Epithelial cell of prostate (primary cell): ENCODE data around the gene HAGH.

ENCODE experiments used
- DNase-seq: peaks from one replicate; pipeline ENCODE4 v3.0.0-alpha.2; 2011; ENCODE audit warnings: low read depth, low spot score
- H3K27ac ChIP-seq: fragments of 450-650 bp; 2 replicates; pipeline ENCODE4 v1.5.1; 2017; ENCODE audit warnings: mild to moderate bottlenecking

HAGH gene

DNA sequence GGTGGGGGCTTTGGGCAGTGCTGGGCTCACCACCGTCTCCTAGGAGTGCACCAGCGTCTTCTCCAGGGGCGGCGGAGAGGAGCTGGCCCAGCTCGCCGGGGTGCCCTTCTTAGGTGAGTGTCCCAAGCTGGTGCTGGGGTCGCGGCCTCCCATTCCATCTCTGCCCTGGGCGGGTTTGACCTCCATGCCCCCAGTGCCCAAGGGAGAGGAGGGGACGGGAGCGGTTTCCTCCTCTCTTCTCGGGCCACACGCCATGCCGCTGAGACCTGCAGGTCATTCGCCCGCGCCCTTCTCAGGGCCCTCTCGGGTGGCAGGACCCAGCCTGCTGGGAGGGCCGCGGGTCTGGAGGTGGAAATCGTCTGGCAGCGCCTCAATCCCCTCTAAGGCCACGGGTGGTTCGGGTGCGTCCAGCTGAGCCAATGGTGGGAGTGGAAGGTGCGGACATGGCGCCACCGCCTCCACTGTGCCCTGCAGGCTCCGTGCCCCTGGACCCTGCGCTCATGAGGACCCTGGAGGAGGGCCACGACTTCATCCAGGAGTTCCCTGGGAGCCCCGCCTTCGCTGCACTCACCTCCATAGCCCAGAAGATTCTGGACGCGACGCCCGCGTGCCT is 38.4 kb downstream of the HAGH start:
- DNase-seq: no peak
- no peak overlapping the region for H3K27ac ChIP-seq

DNA sequence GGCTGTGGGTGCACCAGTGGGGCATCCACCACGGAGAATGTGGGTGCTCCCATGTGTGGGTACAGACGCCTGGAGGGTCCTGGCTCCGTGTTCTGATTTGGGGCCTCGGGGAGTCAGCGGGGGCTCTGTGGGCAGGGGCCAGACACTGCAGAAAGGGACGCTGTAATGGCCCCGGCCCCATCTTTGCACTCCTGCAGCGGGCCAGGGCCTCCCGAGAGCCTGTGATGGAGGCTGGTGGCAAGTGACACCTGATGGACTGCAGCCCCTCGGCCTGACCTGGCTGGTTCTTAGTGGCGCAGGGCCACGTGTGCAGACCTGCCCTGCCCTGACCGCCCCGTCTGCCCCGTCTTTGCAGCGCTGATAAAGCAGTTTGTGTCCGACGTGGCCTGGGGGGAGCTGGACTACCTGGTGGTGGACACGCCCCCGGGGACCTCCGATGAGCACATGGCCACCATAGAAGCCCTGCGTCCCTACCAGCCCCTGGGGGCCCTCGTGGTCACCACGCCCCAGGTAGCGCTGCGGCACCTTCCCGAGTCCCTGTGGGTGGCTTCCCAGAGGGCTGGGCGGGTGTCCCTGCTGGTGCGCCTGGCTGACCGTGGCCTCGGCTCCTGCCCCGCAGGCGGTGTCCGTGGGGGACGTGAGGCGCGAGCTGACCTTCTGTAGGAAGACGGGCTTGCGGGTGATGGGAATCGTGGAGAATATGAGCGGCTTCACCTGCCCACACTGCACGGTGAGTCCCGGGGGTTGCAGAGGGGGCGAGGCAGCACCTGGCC is 39.1 kb downstream of the HAGH start:
- no peak for DNase-seq

DNA sequence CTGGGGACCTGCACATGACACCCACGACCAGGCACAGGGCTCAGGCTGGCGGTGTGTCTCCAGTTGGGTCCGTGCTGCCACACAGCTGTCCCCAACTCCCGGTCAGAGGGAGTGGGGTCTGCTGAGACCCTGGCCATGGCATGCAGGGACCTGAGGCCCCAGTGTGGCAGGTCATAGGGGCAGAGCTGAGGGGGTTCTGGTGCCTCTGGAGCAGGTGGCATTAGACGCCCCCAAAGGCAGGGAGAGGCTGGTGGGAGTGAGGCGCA is 39.6 kb downstream of the HAGH start:
- DNase-seq: no peak

More for the DNA sequence above, 39.1 kb downstream of the HAGH start:
- H3K27ac ChIP-seq: no peak overlapping the region

DNA sequence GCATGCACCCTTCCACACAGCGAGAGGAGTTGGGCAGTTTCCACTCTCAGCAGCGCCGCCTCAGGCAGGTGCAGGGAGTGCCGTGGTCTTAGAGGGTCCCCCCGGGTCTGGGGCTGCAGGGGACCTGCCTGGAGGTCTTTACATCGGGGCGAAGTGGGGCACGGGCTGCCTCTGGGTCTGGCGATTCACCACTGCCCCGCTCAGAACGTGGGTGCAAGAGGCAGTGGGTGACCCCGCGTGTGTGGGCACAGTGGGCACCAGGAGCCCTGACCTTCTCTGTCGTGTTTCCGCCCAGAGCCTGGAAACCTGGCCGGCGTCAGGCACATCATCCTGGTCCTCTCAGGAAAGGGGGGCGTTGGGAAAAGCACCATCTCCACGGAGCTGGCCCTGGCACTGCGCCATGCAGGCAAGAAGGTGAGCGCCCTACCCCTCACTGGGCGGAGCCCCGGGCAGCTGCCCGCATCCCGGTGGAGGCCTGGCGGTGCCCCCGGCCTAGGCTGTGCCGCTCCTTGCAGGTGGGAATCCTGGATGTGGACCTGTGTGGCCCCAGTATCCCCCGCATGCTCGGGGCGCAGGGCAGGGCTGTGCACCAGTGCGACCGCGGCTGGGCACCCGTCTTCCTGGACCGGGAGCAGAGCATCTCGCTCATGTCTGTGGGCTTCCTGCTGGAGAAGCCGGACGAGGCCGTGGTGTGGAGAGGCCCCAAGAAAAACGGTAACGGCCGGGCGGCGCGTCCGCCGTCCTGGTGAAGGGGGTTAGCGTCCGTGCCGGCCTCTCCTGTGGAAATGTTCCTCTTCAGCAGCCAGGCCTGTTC is 40.2 kb downstream of the HAGH start:
- H3K27ac ChIP-seq: no peak overlapping the region
- DNase-seq: no peak

More for the DNA sequence above, 39.6 kb downstream of the HAGH start:
- no peak overlapping the region for H3K27ac ChIP-seq

DNA sequence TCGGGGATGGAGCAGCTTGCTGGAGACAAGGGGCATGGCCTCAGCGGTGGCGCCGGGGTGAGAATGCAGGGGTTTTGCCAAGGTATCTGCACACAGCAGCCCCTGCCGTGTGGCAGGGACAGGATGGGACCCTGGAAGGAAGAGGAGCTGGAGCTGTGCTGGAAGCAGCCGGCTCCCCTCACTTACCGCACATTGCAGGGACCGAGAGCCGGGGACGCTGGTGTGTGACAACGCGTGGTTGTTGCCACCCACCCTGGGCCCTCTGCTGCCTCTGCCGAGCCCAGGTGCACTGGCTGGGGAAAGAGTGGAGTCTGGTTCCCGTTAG is 40.8 kb downstream of the HAGH start:
- H3K27ac ChIP-seq: no peak overlapping the region
- DNase-seq: no peak

DNA sequence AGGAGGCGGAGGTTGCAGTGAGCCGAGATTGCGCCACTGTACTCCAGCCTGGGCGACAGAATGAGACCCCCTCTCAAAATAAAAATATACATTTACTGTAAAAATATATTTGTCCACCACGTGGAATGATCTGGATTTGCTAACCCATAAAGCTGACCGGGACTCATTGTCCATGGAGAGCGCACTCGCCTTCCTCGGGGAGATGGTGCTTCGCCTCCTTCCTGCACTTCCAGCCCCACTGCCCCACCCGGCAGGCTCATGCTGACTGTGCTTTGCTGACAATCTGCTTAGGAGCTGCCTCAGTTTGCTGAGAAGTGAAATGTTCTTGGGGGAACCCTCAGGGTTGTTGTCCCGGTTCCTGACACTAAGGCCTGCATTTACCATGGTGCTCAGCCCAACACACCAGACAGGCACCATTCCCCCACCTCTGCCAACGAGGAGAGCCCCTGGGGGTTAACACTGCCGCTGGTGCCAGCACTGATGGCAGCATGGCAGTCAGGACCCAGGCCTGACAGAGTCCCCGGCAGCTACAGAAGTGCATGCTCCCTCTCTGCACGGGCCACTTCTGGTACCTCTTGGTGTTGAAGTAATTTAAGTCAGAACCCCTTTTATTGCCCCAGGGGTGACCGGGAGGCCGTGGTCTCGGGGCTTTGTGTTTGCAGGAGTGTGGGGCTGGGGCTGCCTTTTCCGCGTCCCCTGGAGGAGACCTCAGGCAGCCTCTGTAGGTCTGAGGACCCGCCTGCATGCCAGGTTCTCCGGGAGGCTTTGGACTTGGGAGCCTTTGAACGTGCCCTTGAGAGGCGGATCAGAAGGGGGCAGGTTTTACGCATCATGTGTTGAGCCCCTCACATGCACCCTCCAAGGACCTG is 41.4 kb downstream of the HAGH start:
- H3K27ac ChIP-seq: peak overlapping the region; percentile 10
- no peak for DNase-seq

DNA sequence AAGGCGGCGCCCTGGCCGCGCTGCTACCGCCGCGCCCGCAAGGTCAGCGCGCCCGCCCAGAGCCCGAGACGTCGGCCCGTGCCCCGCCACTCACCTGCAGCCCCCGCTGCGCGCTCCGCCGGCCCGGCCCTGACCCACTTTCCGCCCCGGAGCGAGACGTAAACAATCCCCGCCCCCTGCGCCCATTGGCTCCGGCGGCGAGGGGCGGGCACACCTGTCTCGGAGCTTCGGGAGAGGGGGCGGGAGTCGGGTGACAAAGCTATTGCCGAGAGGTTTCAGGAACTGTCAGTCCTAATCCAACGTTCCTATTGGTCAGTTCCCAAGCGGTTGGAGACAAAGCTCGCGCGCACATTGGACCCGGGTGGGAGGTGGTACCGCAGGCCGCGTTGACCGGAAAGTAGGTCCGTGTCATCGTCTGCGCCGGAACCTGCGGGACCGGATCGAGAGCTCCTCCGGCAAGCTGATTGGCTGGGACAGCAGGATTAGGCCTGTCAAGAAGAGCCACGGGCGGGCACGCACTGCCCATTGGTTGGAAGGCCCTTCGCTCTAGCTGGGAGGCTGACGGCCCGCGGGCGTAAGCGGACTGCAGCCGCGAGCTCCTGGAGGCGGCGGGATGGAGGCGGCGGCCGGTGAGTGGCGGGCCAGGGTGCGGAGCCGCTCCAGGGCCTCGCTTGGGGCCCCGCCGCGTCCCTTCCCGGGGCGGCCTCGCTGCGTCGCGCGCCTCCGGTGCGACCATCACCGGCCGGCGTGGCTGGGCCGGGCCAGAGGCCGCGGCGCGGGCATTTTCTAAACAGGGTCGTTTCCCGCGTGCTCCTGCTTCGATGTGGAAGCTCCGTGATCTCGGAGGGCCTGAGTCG is 44.0 kb downstream of the HAGH start, which contains the start of the genes NUBP2 and SPSB3:
Gene NUBP2 (plus strand): TSS at position 553 of the 857 bp plus-strand sequence. CDS start 61 bp downstream, at position 614.
Gene SPSB3 (minus strand): TSS at position 164 of the 857 bp plus-strand sequence. CDS start 1,088 bp downstream, outside the sequence.
- peak; percentile 100 for DNase-seq

DNA sequence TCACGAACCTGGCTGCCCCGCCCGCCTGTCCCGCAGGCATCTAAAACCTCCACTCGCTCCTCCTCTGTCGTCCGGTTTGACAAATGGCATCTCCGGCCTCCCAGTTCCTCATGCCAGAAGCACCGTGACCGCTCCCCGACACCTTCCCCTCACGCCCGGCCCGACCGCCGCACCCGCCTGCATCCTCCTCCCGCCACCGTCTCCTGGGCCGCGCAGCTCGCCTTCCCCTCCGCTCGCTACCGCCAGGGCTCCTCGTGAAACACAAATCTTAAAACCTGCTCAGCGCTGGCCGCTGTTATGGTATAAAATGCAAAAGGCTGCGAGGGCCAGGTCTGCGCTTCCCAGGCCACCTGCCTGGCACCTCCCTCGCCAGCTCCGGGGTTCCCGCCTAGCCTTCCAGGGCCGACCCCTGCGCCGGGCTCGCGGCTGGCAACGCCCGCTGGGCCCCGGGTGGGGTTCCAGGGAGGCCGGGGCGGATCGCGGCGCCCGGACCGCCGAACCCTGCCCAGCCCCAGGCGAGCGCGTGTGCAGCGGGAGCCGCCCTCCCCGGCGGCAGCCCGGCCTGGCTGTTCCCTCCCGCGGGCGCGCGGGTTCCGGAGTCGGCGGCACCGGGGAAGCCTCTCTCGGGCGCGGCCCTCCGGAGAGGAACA is 44.7 kb downstream of the HAGH start:
- H3K27ac ChIP-seq: peak overlapping the region; percentile 82
- no peak for DNase-seq

More for the DNA sequence above, 44.0 kb downstream of the HAGH start, which contains the start of the genes NUBP2 and SPSB3:
- H3K27ac ChIP-seq: peak within 1 kb of the TSS; percentile 82

DNA sequence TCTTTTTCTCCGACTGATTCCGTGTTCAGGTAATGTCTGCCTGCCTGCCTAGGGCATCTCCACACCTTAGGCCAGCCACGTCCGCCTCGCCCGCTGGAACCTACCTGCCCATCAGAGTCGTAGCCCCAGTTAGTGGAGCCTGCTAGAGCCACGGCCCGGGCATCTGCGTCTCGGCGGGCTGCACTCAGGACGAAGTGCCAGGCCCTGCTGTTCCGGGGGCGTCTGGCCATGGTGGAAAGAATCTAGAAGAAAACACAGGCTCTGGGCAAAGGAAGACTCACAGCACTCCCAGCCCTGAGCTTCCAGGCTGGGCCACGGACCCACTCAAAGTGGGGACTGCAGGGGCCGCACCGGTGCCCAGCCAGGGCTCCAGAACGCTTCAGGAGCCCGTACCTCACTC is 45.4 kb downstream of the HAGH start:
- H3K27ac ChIP-seq: peak overlapping the region; percentile 82

DNA sequence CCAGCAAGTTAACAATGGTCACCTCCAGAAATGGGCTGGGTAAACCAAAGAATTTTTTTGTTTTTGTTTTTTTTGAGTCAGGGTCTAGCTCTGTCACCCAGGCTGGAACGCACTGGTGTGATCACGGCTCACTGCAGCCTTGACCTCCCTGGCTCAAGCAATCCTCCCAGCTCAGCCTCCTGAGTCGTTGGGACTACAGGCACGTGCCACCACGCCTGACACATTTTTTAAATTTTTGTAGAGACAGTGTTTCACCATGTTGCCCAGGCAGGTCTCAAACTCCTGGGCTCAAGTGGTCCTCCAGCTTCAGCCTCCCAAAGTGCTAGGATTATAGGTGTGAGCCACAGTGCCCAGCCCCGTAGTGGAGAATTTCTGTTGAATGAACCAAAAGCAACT is 46.0 kb downstream of the HAGH start:
- peak overlapping the region; percentile 82 for H3K27ac ChIP-seq

More for the DNA sequence above, 45.4 kb downstream of the HAGH start:
- DNase-seq: no peak

DNA sequence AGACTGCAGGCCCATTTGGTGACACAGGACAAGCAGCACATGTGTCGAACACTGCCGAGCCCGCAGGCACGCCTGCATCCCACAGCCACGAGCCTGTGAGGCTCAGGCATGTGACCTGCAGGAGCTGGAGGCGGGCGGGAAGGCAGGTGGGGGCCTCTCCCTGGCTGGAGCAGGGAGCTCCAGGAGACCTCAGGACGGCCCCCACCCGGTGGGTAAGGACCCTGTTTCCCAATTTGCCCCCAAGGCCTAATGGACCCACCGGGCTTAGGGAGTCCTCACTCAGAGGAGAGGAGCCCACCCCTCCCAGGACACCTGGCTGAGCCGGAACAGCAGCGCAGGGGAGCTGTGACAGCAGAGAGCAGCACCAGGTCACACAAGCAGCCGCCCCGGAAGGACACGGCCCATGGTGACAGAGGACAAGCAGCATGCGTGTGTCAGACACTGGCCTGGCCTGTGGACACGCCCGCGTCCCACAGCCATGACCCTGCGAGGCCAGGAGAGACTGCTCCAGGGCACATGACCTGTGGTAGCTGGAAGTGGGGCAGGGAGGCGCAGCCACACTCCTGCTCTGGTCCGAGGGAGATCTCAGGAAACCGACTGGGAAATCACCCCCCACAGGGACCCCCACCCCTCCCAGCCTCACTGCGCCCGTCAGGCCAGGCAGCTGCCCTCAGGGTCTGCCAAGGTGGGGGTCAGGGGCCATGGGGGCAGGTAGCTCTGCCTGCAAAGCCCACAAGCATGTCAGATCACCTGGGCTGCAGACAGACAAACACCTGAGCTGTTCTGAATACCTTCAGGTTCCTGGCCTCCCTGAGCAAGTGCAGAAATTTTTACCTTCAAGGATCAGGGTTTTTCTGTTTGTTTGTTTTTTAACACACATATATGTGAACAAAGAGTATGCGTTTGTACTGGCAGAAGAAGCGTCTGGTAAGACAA is 46.6 kb downstream of the HAGH start:
- peak overlapping the region; percentile 82 for H3K27ac ChIP-seq
- no peak for DNase-seq

More for the DNA sequence above, 46.0 kb downstream of the HAGH start:
- no peak for DNase-seq

DNA sequence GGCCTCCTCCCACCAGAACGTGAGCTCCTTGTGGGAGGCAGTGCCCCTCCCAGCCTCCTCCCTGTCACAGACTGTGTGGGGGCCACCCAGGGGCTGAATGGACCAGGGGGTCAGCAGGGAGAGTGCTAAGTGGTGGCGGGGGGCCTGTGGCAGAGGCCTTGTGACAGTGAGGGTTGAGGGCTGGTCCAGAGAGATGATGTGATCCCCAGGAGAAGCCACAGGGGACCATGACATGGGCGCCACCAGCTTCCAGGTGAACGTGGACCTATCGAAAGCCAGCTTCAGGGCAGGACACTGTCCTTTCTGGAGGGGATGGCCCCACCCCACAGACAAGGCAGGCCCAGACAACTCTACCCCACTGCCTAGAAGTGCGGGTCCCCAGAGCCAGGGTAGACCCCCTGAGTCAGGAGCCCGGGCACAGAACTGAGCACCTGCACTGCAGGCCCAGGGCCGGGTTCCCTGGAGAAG is 47.4 kb downstream of the HAGH start:
- H3K27ac ChIP-seq: no peak overlapping the region
- no peak for DNase-seq

DNA sequence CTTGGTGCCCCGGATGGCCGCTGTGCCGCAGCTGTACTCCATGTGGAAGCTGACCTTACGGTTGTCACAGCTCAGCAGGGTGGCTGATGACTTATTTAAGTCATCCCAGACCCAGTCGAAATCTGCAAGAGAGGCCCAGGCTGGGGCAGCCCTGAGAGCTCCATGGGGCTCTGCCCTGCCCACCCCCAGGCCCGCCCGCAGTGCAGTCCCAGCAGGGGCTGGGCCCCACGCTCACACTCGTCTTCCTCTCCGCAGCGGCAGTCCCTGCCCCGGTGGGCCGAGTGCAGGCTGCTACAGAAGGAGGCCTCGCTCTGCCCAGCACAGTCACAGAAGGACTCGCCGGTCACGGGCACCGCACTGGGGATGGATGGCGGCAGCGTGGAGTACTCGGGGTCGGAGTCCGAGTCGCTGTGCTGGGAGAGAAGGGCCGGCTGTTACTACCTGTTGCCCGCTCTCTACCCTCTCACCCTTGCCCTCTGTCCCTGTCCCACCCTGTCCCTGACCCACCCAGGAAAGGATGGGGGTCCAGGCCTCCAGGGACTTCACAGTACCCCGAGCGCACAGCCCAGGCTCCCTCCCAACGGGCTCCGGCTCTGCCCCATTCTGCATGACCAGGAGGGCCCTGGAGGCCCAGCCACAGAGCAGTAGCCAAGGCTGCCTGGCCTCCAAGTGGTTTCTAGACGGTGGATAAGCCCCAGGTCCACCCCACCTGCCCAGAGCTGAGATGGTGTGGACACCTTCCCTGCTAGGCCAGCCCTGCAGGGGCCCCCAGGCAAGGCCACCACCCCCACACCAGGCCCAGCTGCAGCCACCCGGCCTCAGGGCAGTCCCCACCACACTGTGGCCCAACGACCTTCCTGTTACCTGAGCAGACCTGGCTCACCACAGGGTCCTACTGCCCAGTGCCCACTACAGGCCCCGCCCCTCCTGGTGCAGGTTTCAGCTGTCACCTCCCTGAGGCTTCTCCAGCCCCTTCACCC is 48.1 kb downstream of the HAGH start:
- no peak for DNase-seq
- H3K27ac ChIP-seq: no peak overlapping the region

DNA sequence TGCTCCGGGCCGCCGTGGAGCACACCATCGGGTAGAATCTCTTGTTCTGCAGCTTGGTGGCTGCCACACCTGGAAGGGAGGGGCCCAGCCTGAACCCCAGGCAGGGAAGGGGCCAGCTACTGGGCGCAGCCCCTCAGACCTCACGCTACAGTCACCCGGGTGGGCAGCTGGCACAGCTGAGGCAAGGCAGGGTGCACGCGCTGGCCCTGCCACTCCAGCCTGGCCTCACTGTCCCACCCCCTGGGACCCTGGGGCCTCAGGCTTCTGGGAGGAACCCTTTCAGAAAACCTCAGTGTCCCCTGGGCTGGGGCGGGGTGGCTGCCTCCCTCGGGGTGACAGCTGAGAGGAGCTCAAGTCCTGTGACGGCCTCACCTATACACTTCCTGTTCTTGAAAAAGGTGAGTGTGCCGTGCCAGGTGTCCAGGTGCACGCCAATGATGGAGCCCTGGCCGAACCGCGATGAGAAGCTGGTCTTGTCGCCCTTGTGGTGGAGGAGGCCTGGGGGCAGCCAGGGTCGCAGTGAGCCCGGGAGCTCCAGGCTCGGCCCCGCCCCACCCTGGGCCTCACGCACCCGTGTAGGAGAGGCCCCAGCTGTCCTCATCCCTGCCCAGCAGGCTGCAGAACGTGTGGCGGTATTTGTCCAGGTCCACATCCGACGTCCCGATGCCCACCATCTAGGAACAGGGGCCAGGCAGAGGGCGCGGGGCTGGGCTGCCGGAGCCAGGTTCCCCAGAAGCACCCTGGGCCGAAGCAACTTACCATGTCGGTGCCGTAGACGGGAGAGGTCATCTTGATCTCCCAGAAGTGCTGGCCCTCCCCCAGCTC is 49.0 kb downstream of the HAGH start:
- no peak overlapping the region for H3K27ac ChIP-seq
- DNase-seq: no peak

DNA sequence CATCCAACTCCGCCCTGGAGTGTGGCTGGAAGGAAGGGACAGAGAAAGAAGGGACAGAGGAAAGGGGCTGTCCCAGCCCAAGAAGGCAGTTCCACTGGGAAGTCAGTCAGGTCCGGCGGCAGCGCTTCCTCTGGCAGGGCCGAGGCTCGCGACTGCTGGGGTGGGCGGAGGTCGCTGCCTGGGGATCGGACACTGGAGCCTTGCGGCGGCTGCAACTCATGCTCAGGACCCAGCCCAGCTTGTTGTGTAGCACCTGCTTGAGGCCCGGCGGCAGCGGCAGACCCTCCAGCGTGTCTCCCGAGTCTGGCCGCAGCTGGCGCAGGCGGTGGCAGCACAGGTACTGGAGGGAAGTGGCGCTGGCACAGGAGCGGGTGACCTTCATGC is 49.6 kb downstream of the HAGH start:
- no peak overlapping the region for H3K27ac ChIP-seq
- DNase-seq: no peak

DNA sequence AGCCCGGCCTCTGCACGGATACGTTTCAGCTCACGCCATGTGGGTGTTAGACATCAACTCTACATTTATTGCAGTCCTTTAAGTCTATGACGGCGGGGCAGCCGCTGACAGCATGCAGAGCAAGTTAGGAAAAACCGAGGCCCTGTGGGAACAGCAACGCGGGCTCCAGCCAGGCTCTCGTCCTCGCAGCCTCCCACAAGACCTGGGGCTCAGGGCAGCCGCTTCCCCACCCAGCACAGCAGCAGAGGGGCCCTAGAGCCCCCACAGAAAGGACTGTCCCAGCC is 50.0 kb downstream of the HAGH start:
- no peak overlapping the region for H3K27ac ChIP-seq
- no peak for DNase-seq
